Bronchial epithelial cell (primary cell): Measurements from ENCODE around the gene STAG3. TPM values are rescaled to one million over a fixed set of nuclear protein-coding genes. Genes with fewer than 3 reads are reported as not detected.
A peak's percentile ranks its signal among the peaks of the same experiment; 100 is the strongest.
"Not testable (repeated sequence)": the region's sequence is repeated elsewhere in the genome, so short reads cannot be mapped to it uniquely, and the experiment has no call there.

Source experiments
- DNase-seq: peaks from one replicate; pipeline ENCODE4 v3.0.0-alpha.2; 2010; ENCODE audit warnings: low read depth
- FAIRE-seq: peaks from 2 replicates; lab custom pipeline; 2011; peaks lifted over from hg19 to GRCh38; lab: Jason Lieb, UNC
- H3K27me3 ChIP-seq: 2 replicates; pipeline ENCODE4 v1.5.1; 2011; ENCODE audit warnings: low read length; ENCODE audit not compliant: control insufficient read depth, insufficient read depth
- H3K36me3 ChIP-seq: 2 replicates; pipeline ENCODE4 v1.5.1; 2011; ENCODE audit warnings: low read length; ENCODE audit not compliant: control insufficient read depth, insufficient read depth
- H3K4me3 ChIP-seq: 2 replicates; pipeline ENCODE4 v1.5.1; 2011; ENCODE audit warnings: mild to moderate bottlenecking, low read depth, low read length, control low read depth
- CTCF ChIP-seq: IDR thresholded peaks from 2 replicates; pipeline ENCODE4 v1.5.1; 2011; ENCODE audit warnings: mild to moderate bottlenecking, moderate library complexity, low read length, control low read depth, inconsistent platforms; ENCODE audit not compliant: insufficient read depth, severe bottlenecking
- total RNA-seq: library from RNA; depleted of rRNA; stranded (reverse); fragments of >200 nt; gene quantifications from 2 replicates; pipeline ENCODE4 v1.2.1, GENCODE V29; 2014

STAG3 gene
- total RNA-seq, 1 donor from 2014 or later, result under 0.01 TPM

GRCh38 chr7:100137851-100138760 lies 39.6 kb upstream of the STAG3 start:
- DNase-seq, result no peak
- TF ChIP-seq CTCF, result no peak
- Histone ChIP-seq H3K27me3 (no peaks in the 10 kb centered on the region), H3K36me3 (no peaks in the 10 kb centered on the region), H3K4me3 (no peak overlapping the region)
- FAIRE-seq, result no peak

- Histone ChIP-seq H3K4me3 (no peak overlapping the region), H3K36me3 (no peaks in the 10 kb centered on the region), H3K27me3 (no peaks in the 10 kb centered on the region)
- FAIRE-seq (no peak), DNase-seq (no peak)
- TF ChIP-seq CTCF, result no peak
Observed at GRCh38 chr7:100141555-100141949, 36.2 kb upstream of the STAG3 start.

GRCh38 chr7:100142461-100142860 lies 35.3 kb upstream of the STAG3 start:
- TF ChIP-seq CTCF, result no peak
- FAIRE-seq (no peak), DNase-seq (no peak)
- H3K36me3 ChIP-seq, result no peaks in the 10 kb centered on the region
- no peaks in the 10 kb centered on the region for H3K27me3 ChIP-seq
- no peak overlapping the region for H3K4me3 ChIP-seq

- H3K27me3 ChIP-seq, H3K4me3 ChIP-seq, H3K36me3 ChIP-seq, FAIRE-seq: not testable (repeated sequence)
- DNase-seq, result peak; percentile 80
Observed at GRCh38 chr7:100146350-100146749, 31.4 kb upstream of the STAG3 start.

GRCh38 chr7:100147278-100147677 lies 30.4 kb upstream of the STAG3 start:
- no peak for FAIRE-seq
- H3K27me3 ChIP-seq, result no peaks in the 10 kb centered on the region
- no peak for TF ChIP-seq CTCF
- DNase-seq, result no peak
- peaks cover 2% of the 10 kb centered on the region for H3K36me3 ChIP-seq
- H3K4me3 ChIP-seq, result no peak overlapping the region

DNA sequence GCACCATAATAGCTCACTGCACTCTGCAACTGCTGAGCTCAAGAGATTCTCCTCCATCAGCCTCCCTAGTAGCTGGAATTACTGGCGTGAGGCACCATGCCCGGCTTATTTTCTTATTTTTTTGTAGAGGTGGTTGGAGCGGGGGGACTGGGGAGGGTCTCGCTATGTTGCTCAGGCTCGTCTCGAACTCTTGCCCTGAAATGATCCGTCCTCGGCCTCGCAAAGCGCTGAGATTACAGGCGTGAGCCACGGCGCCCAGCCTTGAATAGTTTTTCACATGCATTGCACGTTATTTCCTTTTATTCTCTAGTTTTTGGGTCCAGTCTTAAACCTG lies 29.5 kb upstream of the STAG3 start:
- FAIRE-seq (no peak), DNase-seq (no peak)
- TF ChIP-seq CTCF, result no peak
- peak overlapping the region; percentile 37 for H3K4me3 ChIP-seq
- H3K27me3 ChIP-seq, result no peaks in the 10 kb centered on the region
- H3K36me3 ChIP-seq, result peaks cover 6% of the 10 kb centered on the region
